K562 (cell line): ENCODE data around the gene KMT2C. TPM values are rescaled to one million over a fixed set of nuclear protein-coding genes. Genes with fewer than 3 reads are reported as not detected.

ENCODE experiments used
- CEBPG ChIP-seq, 3 experiments: fragments of 200-800 bp in 1 of 3; sonication (Bioruptor generic) in 1 of 3; sonication (generic) in 1 of 3; formaldehyde crosslinking in 1 of 3; IDR thresholded peaks in 2 of 3; conservative IDR thresholded peaks in 1 of 3; 2 replicates each; pipeline versions ENCODE4 v1.6.1 to v1.8.0; 2016 to 2022; ENCODE audit warnings: missing compliant biosample characterization in 2 of 3, missing genetic modification characterization in 2 of 3, mild to moderate bottlenecking in 1 of 3, missing genetic modification reagents in 1 of 3
- ESRRA ChIP-seq: fragments of 450-650 bp; IDR thresholded peaks from 2 replicates; pipeline ENCODE4 v1.6.1; 2014; ENCODE audit warnings: low read depth, mild to moderate bottlenecking, moderate library complexity, borderline replicate concordance
- GATA2 ChIP-seq: sonication (generic); formaldehyde crosslinking; IDR thresholded peaks from 2 replicates; pipeline ENCODE4 v1.4.0; 2020; ENCODE audit warnings: mild to moderate bottlenecking, missing genetic modification reagents
- GTF2F1 ChIP-seq: IDR thresholded peaks from 2 replicates; pipeline ENCODE4 v1.6.1; 2011; ENCODE audit warnings: low read depth, low read length, improper control_type of control experiment
- NFE2 ChIP-seq: IDR thresholded peaks from 2 replicates; pipeline ENCODE4 v1.6.1; 2014; ENCODE audit warnings: antibody characterized with exemption, low read depth
- SIN3A ChIP-seq, 2 experiments: fragments of 150-350 bp in 1 of 2; IDR thresholded peaks; 2 replicates each; pipeline ENCODE4 v1.6.1; 2011 to 2016; ENCODE audit warnings: borderline replicate concordance in 2 of 2, low read depth in 2 of 2, low read length in 2 of 2, mild to moderate bottlenecking in 2 of 2, moderate library complexity in 2 of 2; ENCODE audit not compliant: control insufficient read depth in 1 of 2
- SP1 ChIP-seq: sonication (generic); formaldehyde crosslinking; IDR thresholded peaks from 2 replicates; pipeline ENCODE4 v1.8.1; 2022; ENCODE audit warnings: mild to moderate bottlenecking, missing genetic modification reagents
- ZC3H4 ChIP-seq: sonication (generic); formaldehyde crosslinking; IDR thresholded peaks from 2 replicates; pipeline ENCODE4 v1.9.0; 2021; ENCODE audit warnings: missing genetic modification reagents, borderline replicate concordance
- ZNF174 ChIP-seq: fragments of 250-450 bp; sonication (Bioruptor Pico); IDR thresholded peaks from 2 replicates; pipeline ENCODE4 v1.4.0; 2020; ENCODE audit warnings: mild to moderate bottlenecking
- ZNF830 ChIP-seq: fragments of 250-450 bp; sonication (Bioruptor Pico); IDR thresholded peaks from 2 replicates; pipeline ENCODE4 v1.5.0; 2021; ENCODE audit warnings: mild to moderate bottlenecking
- polyA plus RNA-seq, 8 experiments: library from polyadenylated mRNA; depleted of rRNA in 4 of 8; stranded (reverse) in 5 of 8; unstranded in 3 of 8; fragments of >200 nt; fragmentation: Nextera tagmentation in 2 of 8; fragmentation: Illumina TruSeq in 1 of 8; extraction: Ambion mirVana in 2 of 8; extraction: Trizol in 1 of 8; gene quantifications; 2 replicates each; pipeline versions ENCODE4 v1.2.1 to v1.2.3, GENCODE V29; 2011 to 2014; ENCODE audit warnings: inconsistent platforms in 1 of 8, missing spikeins in 1 of 8
- total RNA-seq, 7 experiments: library from RNA; depleted of rRNA in 6 of 7; stranded (reverse); fragments of >200 nt in 6 of 7; fragmentation: Illumina TruSeq in 2 of 7; extraction: Trizol in 2 of 7; gene quantifications; 2 replicates each; pipeline versions ENCODE4 v1.2.1 to v1.2.3, GENCODE V29; 2011 to 2021; ENCODE audit warnings: low replicate concordance in 1 of 7
- TF ChIP-seq, protein P1 (sequence below): sonication (generic); formaldehyde crosslinking; IDR thresholded peaks from 2 replicates; pipeline ENCODE4 v1.9.0; 2022; ENCODE audit warnings: mild to moderate bottlenecking, missing genetic modification reagents
- TF ChIP-seq, protein P2 (sequence below): IDR thresholded peaks from 2 replicates; pipeline ENCODE4 v1.6.1; 2016; ENCODE audit warnings: missing genetic modification characterization, missing compliant biosample characterization
- TF ChIP-seq, protein P3 (sequence below), 2 experiments: fragments of 450-650 bp; IDR thresholded peaks; 2 replicates each; pipeline ENCODE4 v1.6.1; 2018; ENCODE audit warnings: mild to moderate bottlenecking in 2 of 2, low read depth in 1 of 2; ENCODE audit not compliant: partially characterized antibody in 2 of 2
- TF ChIP-seq, protein P4 (sequence below): sonication (generic); formaldehyde crosslinking; IDR thresholded peaks from 2 replicates; pipeline ENCODE4 v1.8.1; 2023; ENCODE audit warnings: mild to moderate bottlenecking, missing genetic modification reagents
- TF ChIP-seq, protein P5 (sequence below): sonication (generic); formaldehyde crosslinking; IDR thresholded peaks from 2 replicates; pipeline ENCODE4 v1.8.0; 2022; ENCODE audit warnings: missing genetic modification reagents, mild to moderate bottlenecking, moderate library complexity, borderline replicate concordance

The KMT2C gene
- total and polyA plus RNA-seq, 9 of the 15 experiments (the other 6 are each of a cell fraction or from before 2014, with no cell fraction given): 4.9 to 67.8 (median 27.1) TPM

DNA sequence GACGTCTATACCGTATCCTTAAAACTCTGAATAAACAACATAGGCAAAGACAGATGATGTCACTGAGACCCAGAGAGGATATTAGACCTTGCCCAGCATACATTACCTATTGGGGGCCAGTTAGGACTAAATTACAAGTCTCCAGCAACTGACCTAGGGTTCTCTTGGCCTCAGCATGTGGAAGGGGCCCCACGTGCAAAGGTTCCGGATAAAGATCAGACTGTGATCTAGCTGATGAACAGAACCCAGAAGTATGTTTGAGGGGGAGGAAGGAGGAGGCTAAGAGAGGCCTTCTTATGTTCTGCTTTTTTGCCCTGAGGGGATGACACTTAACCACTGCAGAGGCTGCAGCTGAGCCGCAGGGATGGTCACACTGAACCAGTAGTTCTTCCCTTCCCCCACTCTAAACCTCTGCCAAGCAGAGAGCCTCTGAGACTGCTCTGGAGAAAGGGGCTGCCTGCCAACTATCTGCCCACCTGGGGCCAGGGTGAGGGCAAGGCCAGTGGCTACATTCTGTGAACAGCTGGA lies 24.0 kb upstream of the KMT2C start (continued):
- TF ChIP-seq, protein P1, sequence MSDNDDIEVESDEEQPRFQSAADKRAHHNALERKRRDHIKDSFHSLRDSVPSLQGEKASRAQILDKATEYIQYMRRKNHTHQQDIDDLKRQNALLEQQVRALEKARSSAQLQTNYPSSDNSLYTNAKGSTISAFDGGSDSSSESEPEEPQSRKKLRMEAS: 0 out of 2 replicates have a peak, but pooled peaks have one; percentile 11
- no peak for TF ChIP-seq SP1 (CRISPR knock-in tag)
- no peak for TF ChIP-seq ESRRA
- TF ChIP-seq ZNF830: no peak
- no peak for TF ChIP-seq CEBPG (CRISPR knock-in tag; IDR thresholded peaks at IDR 0.05)
- no peak for TF ChIP-seq CEBPG (tag; conservative IDR thresholded peaks at IDR 0.05 in 1 of 2, IDR thresholded peaks at IDR 0.05 in 1 of 2)
- peak; percentile 54 for TF ChIP-seq GATA2 (CRISPR knock-in tag)
- no peak for TF ChIP-seq ZNF174 (CRISPR knock-in tag)
- TF ChIP-seq, protein P2, sequence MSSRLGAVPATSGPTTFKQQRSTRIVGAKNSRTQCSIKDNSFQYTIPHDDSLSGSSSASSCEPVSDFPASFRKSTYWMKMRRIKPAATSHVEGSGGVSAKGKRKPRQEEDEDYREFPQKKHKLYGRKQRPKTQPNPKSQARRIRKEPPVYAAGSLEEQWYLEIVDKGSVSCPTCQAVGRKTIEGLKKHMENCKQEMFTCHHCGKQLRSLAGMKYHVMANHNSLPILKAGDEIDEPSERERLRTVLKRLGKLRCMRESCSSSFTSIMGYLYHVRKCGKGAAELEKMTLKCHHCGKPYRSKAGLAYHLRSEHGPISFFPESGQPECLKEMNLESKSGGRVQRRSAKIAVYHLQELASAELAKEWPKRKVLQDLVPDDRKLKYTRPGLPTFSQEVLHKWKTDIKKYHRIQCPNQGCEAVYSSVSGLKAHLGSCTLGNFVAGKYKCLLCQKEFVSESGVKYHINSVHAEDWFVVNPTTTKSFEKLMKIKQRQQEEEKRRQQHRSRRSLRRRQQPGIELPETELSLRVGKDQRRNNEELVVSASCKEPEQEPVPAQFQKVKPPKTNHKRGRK: no peak
- no peak for TF ChIP-seq GTF2F1
- TF ChIP-seq, protein P3, sequence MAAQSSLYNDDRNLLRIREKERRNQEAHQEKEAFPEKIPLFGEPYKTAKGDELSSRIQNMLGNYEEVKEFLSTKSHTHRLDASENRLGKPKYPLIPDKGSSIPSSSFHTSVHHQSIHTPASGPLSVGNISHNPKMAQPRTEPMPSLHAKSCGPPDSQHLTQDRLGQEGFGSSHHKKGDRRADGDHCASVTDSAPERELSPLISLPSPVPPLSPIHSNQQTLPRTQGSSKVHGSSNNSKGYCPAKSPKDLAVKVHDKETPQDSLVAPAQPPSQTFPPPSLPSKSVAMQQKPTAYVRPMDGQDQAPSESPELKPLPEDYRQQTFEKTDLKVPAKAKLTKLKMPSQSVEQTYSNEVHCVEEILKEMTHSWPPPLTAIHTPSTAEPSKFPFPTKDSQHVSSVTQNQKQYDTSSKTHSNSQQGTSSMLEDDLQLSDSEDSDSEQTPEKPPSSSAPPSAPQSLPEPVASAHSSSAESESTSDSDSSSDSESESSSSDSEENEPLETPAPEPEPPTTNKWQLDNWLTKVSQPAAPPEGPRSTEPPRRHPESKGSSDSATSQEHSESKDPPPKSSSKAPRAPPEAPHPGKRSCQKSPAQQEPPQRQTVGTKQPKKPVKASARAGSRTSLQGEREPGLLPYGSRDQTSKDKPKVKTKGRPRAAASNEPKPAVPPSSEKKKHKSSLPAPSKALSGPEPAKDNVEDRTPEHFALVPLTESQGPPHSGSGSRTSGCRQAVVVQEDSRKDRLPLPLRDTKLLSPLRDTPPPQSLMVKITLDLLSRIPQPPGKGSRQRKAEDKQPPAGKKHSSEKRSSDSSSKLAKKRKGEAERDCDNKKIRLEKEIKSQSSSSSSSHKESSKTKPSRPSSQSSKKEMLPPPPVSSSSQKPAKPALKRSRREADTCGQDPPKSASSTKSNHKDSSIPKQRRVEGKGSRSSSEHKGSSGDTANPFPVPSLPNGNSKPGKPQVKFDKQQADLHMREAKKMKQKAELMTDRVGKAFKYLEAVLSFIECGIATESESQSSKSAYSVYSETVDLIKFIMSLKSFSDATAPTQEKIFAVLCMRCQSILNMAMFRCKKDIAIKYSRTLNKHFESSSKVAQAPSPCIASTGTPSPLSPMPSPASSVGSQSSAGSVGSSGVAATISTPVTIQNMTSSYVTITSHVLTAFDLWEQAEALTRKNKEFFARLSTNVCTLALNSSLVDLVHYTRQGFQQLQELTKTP (IDR thresholded peaks at IDR 0.05; ENCODE audit: low read depth in 1 of 2, partially characterized antibody in 2 of 2): peak in 1 of 2 experiments; percentile 6
- TF ChIP-seq, protein P4, sequence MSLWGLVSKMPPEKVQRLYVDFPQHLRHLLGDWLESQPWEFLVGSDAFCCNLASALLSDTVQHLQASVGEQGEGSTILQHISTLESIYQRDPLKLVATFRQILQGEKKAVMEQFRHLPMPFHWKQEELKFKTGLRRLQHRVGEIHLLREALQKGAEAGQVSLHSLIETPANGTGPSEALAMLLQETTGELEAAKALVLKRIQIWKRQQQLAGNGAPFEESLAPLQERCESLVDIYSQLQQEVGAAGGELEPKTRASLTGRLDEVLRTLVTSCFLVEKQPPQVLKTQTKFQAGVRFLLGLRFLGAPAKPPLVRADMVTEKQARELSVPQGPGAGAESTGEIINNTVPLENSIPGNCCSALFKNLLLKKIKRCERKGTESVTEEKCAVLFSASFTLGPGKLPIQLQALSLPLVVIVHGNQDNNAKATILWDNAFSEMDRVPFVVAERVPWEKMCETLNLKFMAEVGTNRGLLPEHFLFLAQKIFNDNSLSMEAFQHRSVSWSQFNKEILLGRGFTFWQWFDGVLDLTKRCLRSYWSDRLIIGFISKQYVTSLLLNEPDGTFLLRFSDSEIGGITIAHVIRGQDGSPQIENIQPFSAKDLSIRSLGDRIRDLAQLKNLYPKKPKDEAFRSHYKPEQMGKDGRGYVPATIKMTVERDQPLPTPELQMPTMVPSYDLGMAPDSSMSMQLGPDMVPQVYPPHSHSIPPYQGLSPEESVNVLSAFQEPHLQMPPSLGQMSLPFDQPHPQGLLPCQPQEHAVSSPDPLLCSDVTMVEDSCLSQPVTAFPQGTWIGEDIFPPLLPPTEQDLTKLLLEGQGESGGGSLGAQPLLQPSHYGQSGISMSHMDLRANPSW (CRISPR knock-in tag): 0 out of 2 replicates have a peak, but pooled peaks have one; percentile 31
- TF ChIP-seq ZC3H4 (CRISPR knock-in tag): no peak
- no peak for TF ChIP-seq SIN3A (IDR thresholded peaks at IDR 0.05; ENCODE audit: borderline replicate concordance in 2 of 2, control insufficient read depth in 1 of 2, low read depth in 2 of 2, low read length in 2 of 2)
- TF ChIP-seq, protein P5, sequence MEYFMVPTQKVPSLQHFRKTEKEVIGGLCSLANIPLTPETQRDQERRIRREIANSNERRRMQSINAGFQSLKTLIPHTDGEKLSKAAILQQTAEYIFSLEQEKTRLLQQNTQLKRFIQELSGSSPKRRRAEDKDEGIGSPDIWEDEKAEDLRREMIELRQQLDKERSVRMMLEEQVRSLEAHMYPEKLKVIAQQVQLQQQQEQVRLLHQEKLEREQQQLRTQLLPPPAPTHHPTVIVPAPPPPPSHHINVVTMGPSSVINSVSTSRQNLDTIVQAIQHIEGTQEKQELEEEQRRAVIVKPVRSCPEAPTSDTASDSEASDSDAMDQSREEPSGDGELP (CRISPR knock-in tag): peak; percentile 54
- TF ChIP-seq NFE2: no peak
